IPS-20b (cell line): ENCODE data around the gene EIF3A.
A peak's percentile ranks its signal among the peaks of the same experiment; 100 is the strongest.
"Not testable (repeated sequence)": the region's sequence is repeated elsewhere in the genome, so short reads cannot be mapped to it uniquely, and the experiment has no call there.

Experiments used
- H3K27ac ChIP-seq: one replicate; pipeline ENCODE4 v1.5.1; 2013; ENCODE audit warnings: low read length
- H3K27me3 ChIP-seq: 2 replicates; pipeline ENCODE4 v1.6.1; 2013; ENCODE audit warnings: mild to moderate bottlenecking, low read length, inconsistent platforms; ENCODE audit not compliant: insufficient read depth
- H3K36me3 ChIP-seq: 2 replicates; pipeline ENCODE4 v1.6.1; 2013; ENCODE audit warnings: low read depth, mild to moderate bottlenecking, inconsistent platforms, low read length, moderate library complexity; ENCODE audit not compliant: insufficient read depth
- H3K4me1 ChIP-seq: 2 replicates; pipeline ENCODE4 v1.6.1; 2013; ENCODE audit warnings: mild to moderate bottlenecking, control low read depth, inconsistent platforms, low read length, moderate library complexity; ENCODE audit not compliant: insufficient read depth
- H3K4me3 ChIP-seq: 2 replicates; pipeline ENCODE4 v1.5.1; 2013; ENCODE audit warnings: mild to moderate bottlenecking, low read length, inconsistent platforms
- H3K9ac ChIP-seq: 2 replicates; pipeline ENCODE4 v1.6.1; 2013; ENCODE audit warnings: low read depth, mild to moderate bottlenecking, inconsistent platforms, low read length, moderate library complexity
- H3K9me3 ChIP-seq: 2 replicates; pipeline ENCODE4 v1.6.1; 2013; ENCODE audit warnings: mild to moderate bottlenecking, low read depth, low read length, inconsistent platforms; ENCODE audit not compliant: insufficient read depth

EIF3A gene

DNA sequence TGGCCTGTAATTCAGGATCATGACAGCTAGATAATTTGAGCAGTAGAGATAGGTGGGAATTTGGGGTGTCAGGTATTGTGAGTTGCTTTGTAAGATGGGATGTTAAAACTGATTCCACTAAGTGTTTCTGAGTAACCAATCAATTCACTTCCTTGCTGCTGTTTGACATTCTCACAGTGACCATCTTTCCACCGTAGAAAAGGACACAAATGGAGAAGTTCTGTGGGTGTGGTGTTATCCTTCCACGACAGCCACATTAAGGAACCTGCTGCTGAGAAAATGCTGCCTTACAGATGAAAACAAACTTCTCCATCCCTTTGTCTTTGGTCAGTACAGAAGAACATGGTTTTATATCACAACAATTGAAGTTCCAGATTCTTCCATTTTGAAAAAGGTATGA, 27.2 kb upstream of the EIF3A start:
- not testable (repeated sequence) for H3K4me1 ChIP-seq, H3K9me3 ChIP-seq, H3K4me3 ChIP-seq, H3K27ac ChIP-seq, H3K9ac ChIP-seq, H3K27me3 ChIP-seq
- H3K36me3 ChIP-seq = peaks cover 54% of the 10 kb centered on the region

DNA sequence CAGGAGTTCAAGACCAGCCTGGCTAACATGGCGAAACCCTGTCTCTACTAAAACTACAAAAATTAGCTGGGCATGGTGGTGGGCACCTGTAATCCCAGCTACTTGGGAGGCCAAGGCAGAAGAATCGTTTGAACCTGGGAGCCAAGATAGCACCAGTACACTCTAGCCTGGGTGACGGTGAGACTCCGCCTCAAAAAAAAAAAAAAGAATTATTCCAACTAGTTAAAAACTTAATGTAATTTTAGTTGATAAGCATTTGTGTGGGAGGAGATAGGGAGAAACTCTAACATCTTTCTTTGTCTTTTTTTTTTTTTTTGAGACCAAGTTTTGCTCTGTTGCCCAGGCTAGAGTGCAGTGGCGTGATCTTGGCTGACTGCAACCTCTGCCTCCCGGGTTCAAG, 26.5 kb upstream of the EIF3A start:
- H3K27me3 ChIP-seq, H3K9ac ChIP-seq, H3K9me3 ChIP-seq, H3K4me3 ChIP-seq, H3K27ac ChIP-seq, H3K4me1 ChIP-seq: not testable (repeated sequence)
- H3K36me3 ChIP-seq = peaks cover 47% of the 10 kb centered on the region

DNA sequence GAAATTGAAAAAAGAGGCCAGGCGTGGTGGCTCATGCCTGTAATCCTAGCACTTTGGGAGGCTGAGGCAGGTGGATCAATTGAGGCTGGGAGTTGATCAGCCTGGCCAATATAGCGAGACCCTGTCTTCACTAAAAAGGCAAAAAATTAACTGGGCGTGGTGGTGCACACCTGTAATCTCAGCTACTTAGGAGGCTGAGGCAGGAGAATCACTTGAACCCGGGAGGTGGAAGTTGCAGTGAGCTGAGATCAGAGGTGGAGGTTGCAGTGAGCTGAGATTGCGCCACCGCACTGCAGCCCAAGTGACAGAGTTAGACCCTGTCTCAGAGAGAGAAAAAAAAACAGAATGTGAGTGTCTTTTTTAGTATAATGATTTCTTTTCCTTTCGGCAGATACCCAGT, 25.3 kb upstream of the EIF3A start:
- peaks cover 38% of the 10 kb centered on the region for H3K36me3 ChIP-seq
- not testable (repeated sequence) for H3K9me3 ChIP-seq, H3K9ac ChIP-seq, H3K27ac ChIP-seq, H3K4me3 ChIP-seq, H3K4me1 ChIP-seq, H3K27me3 ChIP-seq

DNA sequence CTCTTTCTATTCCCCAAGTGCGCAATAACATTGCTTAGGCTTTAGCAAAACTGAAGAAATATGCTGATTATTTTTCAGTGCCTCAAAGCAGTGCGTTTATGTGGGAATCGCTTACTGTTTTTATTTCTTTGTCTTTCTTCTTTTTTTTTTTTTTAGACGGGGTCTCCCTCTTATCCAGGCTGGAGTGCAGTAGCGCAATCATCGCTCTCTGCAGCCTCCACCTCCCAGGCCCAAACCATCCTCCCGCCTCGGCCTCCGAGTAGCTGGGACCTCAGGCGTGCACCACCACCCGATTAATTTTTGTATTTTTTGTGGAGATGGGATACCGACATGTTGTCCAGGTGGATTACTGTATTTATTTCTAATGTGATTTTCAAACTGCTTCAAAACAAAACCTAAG, 24.5 kb upstream of the EIF3A start:
- peak overlapping the region; percentile 80 for H3K4me3 ChIP-seq
- H3K27me3 ChIP-seq = no peaks in the 10 kb centered on the region
- H3K9ac ChIP-seq = peak overlapping the region; percentile 79; the same call in 1 of the 2 replicates
- no peak overlapping the region for H3K27ac ChIP-seq
- no peaks in the 10 kb centered on the region for H3K9me3 ChIP-seq
- H3K4me1 ChIP-seq = no peaks in the 10 kb centered on the region
- peaks cover 31% of the 10 kb centered on the region for H3K36me3 ChIP-seq

DNA sequence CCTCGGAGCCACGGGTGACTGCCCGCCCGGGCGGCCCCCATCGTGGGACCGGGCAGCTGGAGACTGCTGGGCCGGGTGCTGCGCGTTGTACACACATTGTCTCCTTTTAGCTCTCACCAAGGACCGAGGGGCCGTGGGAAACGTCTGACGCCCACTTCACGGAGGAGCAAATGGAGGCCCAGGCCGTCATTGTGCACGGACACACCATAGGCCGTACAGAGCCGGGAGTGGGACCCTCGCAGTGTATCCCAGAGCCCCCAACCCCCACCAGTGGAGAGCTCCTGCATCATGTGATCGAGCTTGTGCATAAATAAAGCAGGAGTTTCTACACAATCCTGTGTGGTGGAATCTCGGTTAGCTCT, 24.0 kb upstream of the EIF3A start:
- Histone ChIP-seq H3K4me1 (no peaks in the 10 kb centered on the region), H3K36me3 (peaks cover 25% of the 10 kb centered on the region), H3K4me3 (peak overlapping the region; percentile 80), H3K27me3 (no peaks in the 10 kb centered on the region), H3K9ac (peak overlapping the region; percentile 79; the same call in 1 of the 2 replicates), H3K27ac (no peak overlapping the region), H3K9me3 (no peaks in the 10 kb centered on the region)

DNA sequence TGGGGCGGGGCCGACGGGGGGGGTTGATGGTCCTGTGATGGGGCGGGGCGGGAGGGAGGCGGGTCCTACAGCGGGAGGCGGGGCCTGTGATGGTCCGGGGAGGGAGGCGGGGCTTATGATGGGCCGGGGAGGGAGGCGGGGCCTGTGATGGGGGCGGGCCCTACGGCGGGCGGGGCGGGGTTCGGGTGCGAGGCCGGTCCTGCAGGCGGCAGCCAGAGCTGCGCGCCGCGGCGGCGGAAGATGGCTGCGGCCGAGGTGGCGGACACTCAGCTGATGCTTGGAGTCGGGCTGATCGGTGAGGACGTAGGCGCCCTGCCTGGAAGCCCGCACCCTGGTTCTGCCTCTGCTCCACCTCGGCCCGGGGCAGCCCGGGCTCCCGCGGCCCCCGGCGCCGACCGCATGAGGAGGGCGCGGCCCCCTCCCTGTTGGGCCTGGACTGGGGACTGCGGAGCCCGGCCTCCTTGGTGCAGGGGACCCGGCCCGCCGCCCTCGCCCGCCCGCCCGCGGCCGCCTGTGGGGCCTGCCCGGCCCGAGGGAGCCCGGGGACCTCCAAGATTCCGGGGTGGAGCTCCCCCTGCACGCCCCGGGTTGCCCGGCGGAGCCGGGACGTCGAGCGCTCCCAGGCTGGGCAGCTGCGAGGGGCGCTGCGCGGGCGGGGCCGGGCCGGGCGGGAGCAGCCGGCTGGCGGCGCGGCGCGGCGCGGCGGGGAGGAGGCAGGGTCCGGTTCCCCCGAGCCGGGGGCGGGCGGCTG, 23.5 kb upstream of the EIF3A start, which contains the start of gene DENND10:
Gene DENND10 (plus strand): TSS at position 211 of the 751 bp plus-strand sequence. CDS start 30 bp downstream, at position 241.
- Histone ChIP-seq H3K27ac (no peak within 1 kb of the TSS), H3K27me3 (no peaks in the 10 kb centered on the region), H3K36me3 (peaks cover 20% of the 10 kb centered on the region), H3K4me1 (no peaks in the 10 kb centered on the region), H3K9me3 (no peaks in the 10 kb centered on the region), H3K4me3 (peak within 1 kb of the TSS; percentile 80), H3K9ac (peak within 1 kb of the TSS; percentile 79; the same call in 1 of the 2 replicates)

DNA sequence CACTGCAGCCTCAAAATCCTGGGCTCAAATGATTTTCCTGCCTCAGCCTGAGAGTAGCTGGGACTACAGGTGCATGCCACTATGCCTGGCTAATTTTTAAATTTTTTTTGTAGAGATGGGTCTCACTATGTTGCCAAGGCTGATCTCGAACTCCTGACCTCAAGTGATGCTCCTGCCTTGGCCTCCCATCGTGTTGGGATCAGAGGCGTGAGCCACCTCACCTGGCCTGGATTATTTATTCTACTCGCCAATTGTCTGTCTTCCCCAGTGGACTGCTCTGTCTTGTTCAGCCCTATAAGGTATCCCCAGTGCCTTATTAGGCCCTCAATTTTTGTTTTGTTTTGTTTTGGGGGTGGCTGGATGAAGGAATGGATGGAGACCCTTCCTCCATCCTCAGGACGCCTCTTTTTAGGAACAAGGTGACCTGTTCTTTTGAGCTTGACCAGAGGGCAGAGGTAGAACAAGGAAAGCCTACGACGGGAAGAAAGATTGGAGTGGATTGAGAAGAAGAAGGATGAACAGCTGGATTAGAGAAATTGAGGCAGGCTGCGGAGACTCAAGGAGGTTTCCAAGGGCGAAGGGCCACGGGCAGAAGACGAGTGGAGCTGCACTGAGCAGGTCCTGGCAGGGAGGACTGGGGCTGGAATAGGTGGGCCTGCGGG, 22.8 kb upstream of the EIF3A start:
- Histone ChIP-seq H3K9me3 (no peaks in the 10 kb centered on the region), H3K4me1 (no peaks in the 10 kb centered on the region), H3K27me3 (no peaks in the 10 kb centered on the region), H3K36me3 (peaks cover 14% of the 10 kb centered on the region), H3K9ac (peak overlapping the region; percentile 39; the same call in 1 of the 2 replicates), H3K4me3 (peak overlapping the region; percentile 36; the same call in 1 of the 2 replicates), H3K27ac (no peak overlapping the region)

DNA sequence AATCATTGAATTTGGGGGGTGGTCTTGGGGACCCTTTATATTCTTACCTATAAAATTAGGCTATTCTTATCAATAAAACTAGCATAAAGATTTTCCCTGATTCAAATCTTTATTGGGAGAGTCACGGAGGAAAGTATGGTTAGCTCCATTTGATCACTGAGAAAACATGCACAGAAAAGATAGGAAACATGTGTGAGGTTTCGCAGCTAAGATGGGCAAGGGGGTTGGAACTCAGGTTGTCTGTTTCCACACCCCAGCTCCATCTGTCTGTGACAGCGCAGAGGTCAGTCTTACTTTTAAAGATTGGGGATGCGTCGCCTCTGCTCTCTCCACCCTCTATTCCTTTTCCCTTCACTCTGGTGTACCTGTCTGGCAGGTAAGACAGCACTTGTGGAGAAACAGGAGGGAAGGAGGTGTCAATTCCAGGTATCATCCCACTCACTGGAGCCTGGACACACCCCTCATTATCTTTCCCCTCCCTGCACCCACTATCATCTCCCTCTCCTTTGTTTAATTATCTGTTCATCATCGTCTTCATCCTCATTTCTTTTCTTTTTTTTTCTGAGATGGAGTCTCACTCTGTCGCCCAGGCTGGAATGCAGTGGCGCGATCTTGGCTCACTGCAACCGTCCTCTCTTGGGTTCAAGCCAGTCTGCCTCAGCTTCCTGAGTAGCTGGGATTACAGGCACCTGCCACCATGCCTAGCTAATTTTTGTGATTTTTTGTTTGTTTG, 20.9 kb upstream of the EIF3A start:
- H3K4me1 ChIP-seq = no peaks in the 10 kb centered on the region
- H3K9me3 ChIP-seq = no peaks in the 10 kb centered on the region
- no peak overlapping the region for H3K4me3 ChIP-seq
- H3K9ac ChIP-seq = no peak overlapping the region
- H3K36me3 ChIP-seq = peaks cover 4% of the 10 kb centered on the region; the same call in 1 of the 2 replicates
- H3K27me3 ChIP-seq = no peaks in the 10 kb centered on the region
- no peak overlapping the region for H3K27ac ChIP-seq

DNA sequence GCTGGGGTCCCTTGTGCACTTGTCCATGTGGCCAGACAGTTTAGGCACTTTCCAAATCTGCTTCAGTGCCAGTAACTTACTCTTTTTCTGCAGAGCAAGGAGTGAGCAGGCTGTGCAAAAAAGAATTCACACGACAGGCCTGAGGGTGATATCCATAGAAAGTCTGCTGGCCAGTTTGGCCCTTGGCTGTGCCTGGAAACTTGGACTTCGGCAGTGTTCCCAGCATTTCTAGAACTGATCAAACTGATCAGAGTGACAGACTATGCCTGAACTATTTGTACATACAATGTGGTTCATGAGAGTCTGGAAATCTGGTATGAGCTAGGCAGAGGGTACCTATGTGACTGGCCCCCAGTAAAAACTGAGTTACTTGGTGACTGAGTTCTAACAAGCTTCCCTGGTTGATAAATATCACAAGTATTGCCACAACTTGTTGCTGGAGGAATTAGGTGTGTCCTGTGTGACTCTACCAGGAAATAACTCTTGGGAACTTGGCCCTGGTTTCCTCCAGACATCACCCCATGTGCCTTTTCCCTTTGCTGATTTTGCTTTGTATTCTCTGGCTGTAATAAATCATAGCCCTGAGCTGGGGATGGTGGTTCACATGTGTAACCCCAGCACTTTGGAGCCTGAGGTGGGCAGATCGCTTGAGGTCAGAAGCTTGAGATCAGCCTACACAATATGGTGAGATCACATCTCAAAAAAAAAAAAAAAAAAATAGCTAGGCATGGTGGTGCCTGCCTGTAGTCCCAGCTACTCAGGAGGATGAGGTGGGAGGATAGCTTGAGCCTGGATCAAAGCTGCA, 20.0 kb upstream of the EIF3A start:
- Histone ChIP-seq H3K27me3 (no peaks in the 10 kb centered on the region), H3K4me3 (no peak overlapping the region), H3K9me3 (no peaks in the 10 kb centered on the region), H3K36me3 (no peaks in the 10 kb centered on the region), H3K27ac (no peak overlapping the region), H3K4me1 (no peaks in the 10 kb centered on the region), H3K9ac (no peak overlapping the region)

DNA sequence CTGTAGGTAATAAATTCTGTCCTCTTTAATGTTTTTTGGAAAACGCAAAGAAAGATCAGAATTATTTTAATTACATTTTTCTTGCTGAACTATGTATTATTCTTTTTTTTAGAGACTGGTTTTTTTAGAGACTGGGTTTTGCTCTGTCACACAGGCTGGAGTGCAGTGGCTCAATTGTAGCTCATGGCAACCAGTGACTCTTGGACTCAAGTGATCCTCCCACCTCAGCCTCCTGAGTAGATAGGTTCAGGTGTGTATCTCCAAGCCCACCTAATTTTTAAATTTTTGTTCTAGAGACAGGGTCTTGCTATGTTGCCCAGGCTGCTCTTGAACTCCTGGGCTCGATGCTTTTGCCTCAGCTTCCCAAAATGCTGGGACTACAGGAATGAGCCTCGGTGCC, 18.0 kb upstream of the EIF3A start:
- H3K36me3 ChIP-seq = no peaks in the 10 kb centered on the region
- H3K27me3 ChIP-seq = no peaks in the 10 kb centered on the region
- no peaks in the 10 kb centered on the region for H3K9me3 ChIP-seq
- no peak overlapping the region for H3K9ac ChIP-seq
- H3K4me3 ChIP-seq = no peak overlapping the region
- H3K27ac ChIP-seq = no peak overlapping the region
- H3K4me1 ChIP-seq = no peaks in the 10 kb centered on the region

DNA sequence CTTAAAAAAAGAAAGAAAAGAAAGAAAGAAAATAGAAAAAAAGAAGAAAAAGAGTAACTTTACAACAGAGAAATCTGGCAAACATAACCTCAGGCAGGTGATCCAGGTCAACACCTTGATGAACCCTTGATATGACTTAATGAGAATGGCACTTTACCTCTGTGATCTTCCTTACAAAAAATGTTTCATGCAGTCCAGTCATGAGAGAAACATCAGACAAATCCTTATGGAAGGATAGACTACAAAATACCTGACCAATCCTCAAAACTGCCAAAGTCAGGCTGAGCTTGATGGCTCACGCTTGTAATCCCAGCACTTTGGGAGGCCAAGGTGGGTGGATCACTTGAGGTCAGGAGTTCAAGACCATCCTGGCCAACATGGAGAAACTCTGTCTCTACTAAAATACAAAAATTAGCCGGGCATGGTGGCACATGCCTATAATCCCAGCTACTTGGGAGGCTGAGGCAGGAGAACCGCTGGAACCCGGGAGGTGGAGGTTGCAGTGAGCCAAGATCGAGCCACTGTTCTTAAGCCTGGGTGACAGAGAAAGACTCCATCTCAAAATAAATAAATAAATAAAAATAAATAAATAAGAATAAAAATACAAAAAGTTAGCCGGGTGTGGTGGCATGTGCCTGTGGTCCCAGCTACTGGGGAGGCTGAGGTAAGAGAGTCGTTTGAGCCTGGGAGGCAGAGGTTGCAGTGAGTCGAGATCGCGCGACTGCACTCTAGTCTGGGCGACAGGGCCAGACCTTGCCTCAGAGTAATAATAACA, 16.2 kb upstream of the EIF3A start:
- H3K4me3 ChIP-seq, H3K27ac ChIP-seq, H3K27me3 ChIP-seq, H3K9me3 ChIP-seq, H3K4me1 ChIP-seq, H3K9ac ChIP-seq, H3K36me3 ChIP-seq: not testable (repeated sequence)
